Ovary (tissue), 3 donors: ENCODE data around the gene LRP1B.

ENCODE experiments used
- POLR2A ChIP-seq: fragments of 450-650 bp; IDR thresholded peaks from one replicate; pipeline ENCODE4 v1.6.1; 2017; ENCODE audit warnings: antibody characterized with exemption, mild to moderate bottlenecking, moderate library complexity
- TF ChIP-seq, protein P1 (sequence below), 3 donors: fragments of 450-650 bp in 2 of 3; fragments of 200-600 bp in 1 of 3; IDR thresholded peaks; one replicate each; pipeline versions ENCODE4 v1.5.1 to v1.8.0; 2016 to 2022; ENCODE audit warnings: antibody characterized with exemption in 3 of 3, mild to moderate bottlenecking in 1 of 3
- donor health status: DM: no; HTN: no; CAD: no.

DNA sequence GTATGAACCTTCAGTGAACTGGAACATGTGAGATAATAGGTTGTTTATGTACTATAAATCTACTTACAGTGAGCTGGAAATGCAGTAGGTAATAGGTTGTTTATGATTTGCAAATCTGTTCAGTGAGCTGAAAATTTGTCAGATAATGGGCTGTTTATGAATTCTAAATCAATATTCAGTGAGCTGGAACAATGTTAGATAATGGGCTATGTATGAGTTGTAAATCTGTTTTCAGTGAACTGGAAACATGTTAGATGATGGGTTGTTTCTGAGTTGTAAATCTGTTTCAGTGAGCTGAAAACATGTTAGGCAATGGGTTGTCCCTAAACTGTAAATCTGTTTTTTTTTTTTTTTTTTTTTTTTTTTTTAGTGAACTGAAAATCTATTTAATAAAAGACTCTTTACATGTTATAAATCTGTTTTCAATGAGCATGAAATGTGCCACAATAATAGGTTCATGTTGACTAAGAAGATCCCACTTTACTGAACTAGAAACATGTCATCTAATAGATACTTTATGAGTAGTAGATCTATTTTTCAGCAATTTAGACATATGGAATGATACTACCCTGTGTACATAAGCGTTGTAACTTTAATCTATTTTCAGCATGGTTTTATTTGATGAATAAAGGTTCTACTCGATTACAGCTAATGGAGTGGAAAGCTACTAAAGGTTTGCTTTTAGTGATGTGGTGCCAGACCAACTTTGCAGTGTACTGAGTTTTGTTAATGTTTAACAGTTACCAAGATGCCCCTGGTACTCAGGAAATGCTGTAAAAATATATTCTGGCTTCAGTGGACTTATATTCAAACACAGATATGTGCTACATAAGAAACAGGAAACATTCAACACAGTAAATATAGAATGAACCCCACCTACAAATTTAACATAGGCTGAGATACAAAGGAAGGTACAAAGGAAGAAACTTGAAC, 1471.8 kb downstream of the LRP1B start:
- TF ChIP-seq POLR2A, result no peak
- TF ChIP-seq, protein P1, sequence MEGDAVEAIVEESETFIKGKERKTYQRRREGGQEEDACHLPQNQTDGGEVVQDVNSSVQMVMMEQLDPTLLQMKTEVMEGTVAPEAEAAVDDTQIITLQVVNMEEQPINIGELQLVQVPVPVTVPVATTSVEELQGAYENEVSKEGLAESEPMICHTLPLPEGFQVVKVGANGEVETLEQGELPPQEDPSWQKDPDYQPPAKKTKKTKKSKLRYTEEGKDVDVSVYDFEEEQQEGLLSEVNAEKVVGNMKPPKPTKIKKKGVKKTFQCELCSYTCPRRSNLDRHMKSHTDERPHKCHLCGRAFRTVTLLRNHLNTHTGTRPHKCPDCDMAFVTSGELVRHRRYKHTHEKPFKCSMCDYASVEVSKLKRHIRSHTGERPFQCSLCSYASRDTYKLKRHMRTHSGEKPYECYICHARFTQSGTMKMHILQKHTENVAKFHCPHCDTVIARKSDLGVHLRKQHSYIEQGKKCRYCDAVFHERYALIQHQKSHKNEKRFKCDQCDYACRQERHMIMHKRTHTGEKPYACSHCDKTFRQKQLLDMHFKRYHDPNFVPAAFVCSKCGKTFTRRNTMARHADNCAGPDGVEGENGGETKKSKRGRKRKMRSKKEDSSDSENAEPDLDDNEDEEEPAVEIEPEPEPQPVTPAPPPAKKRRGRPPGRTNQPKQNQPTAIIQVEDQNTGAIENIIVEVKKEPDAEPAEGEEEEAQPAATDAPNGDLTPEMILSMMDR (IDR thresholded peaks at IDR 0.05), result no peak
